K562 (cell line): ENCODE results near the gene ATG7. TPM values are rescaled to one million over a fixed set of nuclear protein-coding genes. Genes with fewer than 3 reads are reported as not detected.
A peak's percentile ranks its signal among the peaks of the same experiment; 100 is the strongest.

Source experiments
- ATAC-seq: fragments of 200-7000 bp; cut with Tn5 transposase; 3 replicates; pipeline ENCODE4 v1.9.1; 2020; ENCODE audit warnings: moderate library complexity
- BruUV-seq: library from RNA; stranded (reverse); fragments of 400-500 nt; replicated peaks from 2 replicates; lab custom pipeline; 2021; lab: Mats Ljungman, UMichigan
- CTCF ChIA-PET: fragments of 300-600 bp; formaldehyde crosslinking; extraction: SDS; loops from one replicate; lab custom pipeline; 2021; ENCODE audit warnings: low intra/inter-chr PET ratio; lab: Yijun Ruan, JAX
- POLR2A ChIA-PET: fragments of 300-600, 350-650 bp; sonication (Branson Sonifier 250); formaldehyde crosslinking; extraction: SDS; loops from one replicate; lab custom pipeline; 2021; ENCODE audit warnings: antibody characterized with exemption, inconsistent platforms; lab: Yijun Ruan, JAX
- DNase-seq, 4 experiments: peaks; one replicate each; pipeline versions ENCODE4 v3.0.0 to v3.0.0-alpha.2; 2011 to 2018; ENCODE audit warnings: low spot score in 3 of 4, mixed read lengths in 3 of 4; ENCODE audit errors: extremely low read depth in 1 of 4
- FAIRE-seq: peaks from 2 replicates; lab custom pipeline; 2011; peaks lifted over from hg19 to GRCh38; lab: Jason Lieb, UNC
- H2AFZ ChIP-seq: 2 replicates; pipeline ENCODE4 v1.6.0; 2011; ENCODE audit warnings: low read depth, low read length, control low read depth, inconsistent platforms
- H3K27ac ChIP-seq: fragments of 200-600 bp; 3 replicates; pipeline ENCODE4 v1.8.0; 2011; ENCODE audit warnings: low read depth, mild to moderate bottlenecking, control low read depth, inconsistent platforms, low read length, moderate library complexity, mixed read lengths; ENCODE audit errors: extremely low read depth
- H3K27me3 ChIP-seq, 2 experiments: fragments of 300-600 bp in 1 of 2; 2 replicates in 1 of 2; 3 replicates in 1 of 2; pipeline versions ENCODE4 v1.6.0 to v1.8.0; 2011; ENCODE audit warnings: inconsistent platforms in 2 of 2, low read length in 2 of 2, mild to moderate bottlenecking in 1 of 2, mixed read lengths in 1 of 2, moderate library complexity in 1 of 2; ENCODE audit not compliant: control insufficient read depth in 2 of 2, insufficient read depth in 2 of 2
- H3K36me3 ChIP-seq: fragments of 300-600 bp; 3 replicates; pipeline ENCODE4 v1.8.0; 2011; ENCODE audit warnings: mild to moderate bottlenecking, low read length, inconsistent platforms; ENCODE audit not compliant: control insufficient read depth, insufficient read depth
- H3K4me1 ChIP-seq, 2 experiments: fragments of 200-600 bp in 1 of 2; replicated peaks in 1 of 2; 2 replicates in 1 of 2; 3 replicates in 1 of 2; pipeline versions ENCODE4 v1.5.1 to v1.8.0; 2011; ENCODE audit warnings: inconsistent platforms in 2 of 2, low read length in 2 of 2, mild to moderate bottlenecking in 1 of 2, mixed read lengths in 1 of 2, moderate library complexity in 1 of 2; ENCODE audit not compliant: control insufficient read depth in 2 of 2, insufficient read depth in 2 of 2
- H3K4me2 ChIP-seq: 2 replicates; pipeline ENCODE4 v1.6.1; 2011; ENCODE audit warnings: low read length, control low read depth, inconsistent platforms, mixed read lengths; ENCODE audit not compliant: insufficient read depth
- H3K4me3 ChIP-seq: fragments of 200-600 bp; sonication (generic), shearing (Covaris generic); 2 replicates; pipeline ENCODE4 v1.5.1; 2016; ENCODE audit warnings: control low read depth, inconsistent platforms
- H3K79me2 ChIP-seq: fragments of 200-600 bp; 3 replicates; pipeline ENCODE4 v1.8.0; 2011; ENCODE audit warnings: low read length, inconsistent platforms; ENCODE audit not compliant: control insufficient read depth, insufficient read depth
- H3K9ac ChIP-seq, 2 experiments: 2 replicates each; pipeline versions ENCODE4 v1.6.0 to v1.6.1; 2011; ENCODE audit warnings: low read depth in 2 of 2, low read length in 2 of 2, control low read depth in 1 of 2, inconsistent platforms in 1 of 2, mild to moderate bottlenecking in 1 of 2, mixed read lengths in 1 of 2; ENCODE audit not compliant: insufficient read depth in 1 of 2
- H3K9me1 ChIP-seq: one replicate; pipeline ENCODE4 v1.6.0; 2011; ENCODE audit warnings: inconsistent platforms, mild to moderate bottlenecking, low read length, moderate library complexity; ENCODE audit not compliant: control insufficient read depth, insufficient read depth
- H3K9me3 ChIP-seq: replicated peaks from 2 replicates; pipeline ENCODE4 v1.5.1; 2011; ENCODE audit warnings: low read depth, low read length, inconsistent platforms; ENCODE audit not compliant: control insufficient read depth, insufficient read depth
- H4K20me1 ChIP-seq: replicated peaks from 2 replicates; pipeline ENCODE4 v1.6.1; 2011; ENCODE audit warnings: low read length, inconsistent platforms, mixed read lengths; ENCODE audit not compliant: control insufficient read depth, insufficient read depth
- C11orf30 ChIP-seq: fragments of 450-650 bp; IDR thresholded peaks from 2 replicates; pipeline ENCODE4 v1.6.1; 2016; ENCODE audit warnings: low read depth, mild to moderate bottlenecking
- FOSL1 ChIP-seq: fragments of 200-800 bp; sonication (Bioruptor generic); conservative IDR thresholded peaks from 2 replicates; pipeline ENCODE4 v1.6.1; 2016; ENCODE audit warnings: missing genetic modification characterization, missing compliant biosample characterization
- NCOA4 ChIP-seq: fragments of 450-650 bp; IDR thresholded peaks from 2 replicates; pipeline ENCODE4 v1.6.1; 2018; ENCODE audit warnings: mild to moderate bottlenecking; ENCODE audit not compliant: partially characterized antibody
- SMAD3 ChIP-seq: fragments of 450-650 bp; formaldehyde crosslinking; conservative IDR thresholded peaks from 2 replicates; pipeline ENCODE4 v1.4.0; 2020; ENCODE audit warnings: mild to moderate bottlenecking
- ZNF316 ChIP-seq: fragments of 450-650 bp; IDR thresholded peaks from 2 replicates; pipeline ENCODE4 v1.6.1; 2016
- ZNF75A ChIP-seq: fragments of 450-650 bp; formaldehyde crosslinking; IDR thresholded peaks from 2 replicates; pipeline ENCODE4 v1.4.0; 2020; ENCODE audit warnings: mild to moderate bottlenecking
- WGBS: fragments of 100-300 bp; shearing (Covaris generic); methylation state at CpG from one replicate; pipeline ENCODE4 v1.1.6; 2016; ENCODE audit warnings: low coverage, mixed read lengths; ENCODE audit not compliant: insufficient coverage; ENCODE audit errors: missing lambda C conversion rate; 5-methylcytosine and 5-hydroxymethylcytosine counted together
- in situ Hi-C: fragments of 300-500 bp; cut with MboI; formaldehyde crosslinking; loops from 4 replicates; pipeline ENCODE4 v1.15.0; 2018; ENCODE audit warnings: inconsistent platforms, mixed read lengths
- intact Hi-C: fragments of 100-400 bp; cut with micrococcal nuclease; formaldehyde crosslinking; loops from 2 replicates; pipeline ENCODE4 v1.14.2; 2022
- polyA plus RNA-seq, 8 experiments: library from polyadenylated mRNA; depleted of rRNA in 4 of 8; stranded (reverse) in 5 of 8; unstranded in 3 of 8; fragments of >200 nt; fragmentation: Nextera tagmentation in 2 of 8; fragmentation: Illumina TruSeq in 1 of 8; extraction: Ambion mirVana in 2 of 8; extraction: Trizol in 1 of 8; gene quantifications; 2 replicates each; pipeline versions ENCODE4 v1.2.1 to v1.2.3, GENCODE V29; 2011 to 2014; ENCODE audit warnings: inconsistent platforms in 1 of 8, missing spikeins in 1 of 8
- total RNA-seq, 7 experiments: library from RNA; depleted of rRNA in 6 of 7; stranded (reverse); fragments of >200 nt in 6 of 7; fragmentation: Illumina TruSeq in 2 of 7; extraction: Trizol in 2 of 7; gene quantifications; 2 replicates each; pipeline versions ENCODE4 v1.2.1 to v1.2.3, GENCODE V29; 2011 to 2021; ENCODE audit warnings: low replicate concordance in 1 of 7
- TF ChIP-seq, protein P1 (sequence below): sonication (generic); IDR thresholded peaks from 2 replicates; pipeline ENCODE4 v1.6.1; 2016
- TF ChIP-seq, protein P2 (sequence below): sonication (generic); formaldehyde crosslinking; IDR thresholded peaks from 2 replicates; pipeline ENCODE4 v1.8.1; 2023; ENCODE audit warnings: mild to moderate bottlenecking, missing genetic modification reagents
- TF ChIP-seq, protein P3 (sequence below): fragments of 250-450 bp; sonication (Bioruptor Pico); IDR thresholded peaks from 2 replicates; pipeline ENCODE4 v1.9.0; 2021; ENCODE audit warnings: mild to moderate bottlenecking, inconsistent platforms

Gene ATG7
- total and polyA plus RNA-seq, 9 of the 15 experiments (the other 6 are each of a cell fraction or from before 2014, with no cell fraction given): 18.3 to 45.3 (median 33.6) TPM

DNA sequence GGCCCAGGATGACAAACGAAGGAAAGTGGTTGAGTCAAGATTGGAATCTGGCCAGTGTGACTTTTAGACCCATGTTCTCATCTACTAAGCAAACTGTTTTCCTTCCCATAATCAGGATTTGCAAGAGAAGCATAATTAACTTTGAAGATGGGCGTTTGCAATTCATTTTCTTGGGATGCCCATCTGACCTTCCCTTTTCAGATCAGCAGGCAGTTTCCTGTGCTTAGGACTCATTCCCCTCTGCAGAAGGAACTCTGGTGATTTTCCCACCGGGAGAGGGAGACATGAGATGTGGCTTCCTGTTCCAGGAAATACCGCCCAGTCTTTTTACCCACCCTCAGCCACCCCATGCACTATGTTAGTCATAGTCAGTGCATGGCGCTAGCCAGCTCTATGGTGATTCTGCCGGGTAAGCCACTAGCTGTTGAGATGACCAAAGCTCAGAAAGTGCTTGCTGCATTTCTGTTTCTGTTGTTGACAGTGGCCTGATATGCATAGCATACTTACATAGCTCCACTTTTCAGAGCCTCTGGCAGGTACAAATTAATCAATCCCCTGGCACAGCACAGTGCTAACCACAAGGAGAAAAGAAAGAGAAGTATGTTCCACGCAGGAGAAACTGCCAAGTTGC lies 242.1 kb downstream of the ATG7 start:
- intact Hi-C loops: no loop called here
- peaks cover 9 to 10% of the 10 kb centered on the region in 2 experiments for H3K4me1 ChIP-seq
- H3K79me2 ChIP-seq: no peaks in the 10 kb centered on the region
- WGBS: 22% methylated on average over 7 of the region's 7 CpGs
- FAIRE-seq: no peak
- H2AFZ ChIP-seq: no peak overlapping the region
- TF ChIP-seq ZNF316 (peak; percentile 47; the same call in 1 of the 2 replicates), NCOA4 (no peak), FOSL1 (tag) (peak; percentile 58), C11orf30 (0 out of 2 replicates have a peak, but pooled peaks have one; percentile 28), ZNF75A (CRISPR knock-in tag) (peak; percentile 82), SMAD3 (CRISPR knock-in tag) (0 out of 2 replicates have a peak, but pooled peaks have one; percentile 25)
- TF ChIP-seq, protein P1, sequence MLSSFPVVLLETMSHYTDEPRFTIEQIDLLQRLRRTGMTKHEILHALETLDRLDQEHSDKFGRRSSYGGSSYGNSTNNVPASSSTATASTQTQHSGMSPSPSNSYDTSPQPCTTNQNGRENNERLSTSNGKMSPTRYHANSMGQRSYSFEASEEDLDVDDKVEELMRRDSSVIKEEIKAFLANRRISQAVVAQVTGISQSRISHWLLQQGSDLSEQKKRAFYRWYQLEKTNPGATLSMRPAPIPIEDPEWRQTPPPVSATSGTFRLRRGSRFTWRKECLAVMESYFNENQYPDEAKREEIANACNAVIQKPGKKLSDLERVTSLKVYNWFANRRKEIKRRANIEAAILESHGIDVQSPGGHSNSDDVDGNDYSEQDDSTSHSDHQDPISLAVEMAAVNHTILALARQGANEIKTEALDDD: peak; percentile 60; the same call in 1 of the 2 replicates
- TF ChIP-seq, protein P2, sequence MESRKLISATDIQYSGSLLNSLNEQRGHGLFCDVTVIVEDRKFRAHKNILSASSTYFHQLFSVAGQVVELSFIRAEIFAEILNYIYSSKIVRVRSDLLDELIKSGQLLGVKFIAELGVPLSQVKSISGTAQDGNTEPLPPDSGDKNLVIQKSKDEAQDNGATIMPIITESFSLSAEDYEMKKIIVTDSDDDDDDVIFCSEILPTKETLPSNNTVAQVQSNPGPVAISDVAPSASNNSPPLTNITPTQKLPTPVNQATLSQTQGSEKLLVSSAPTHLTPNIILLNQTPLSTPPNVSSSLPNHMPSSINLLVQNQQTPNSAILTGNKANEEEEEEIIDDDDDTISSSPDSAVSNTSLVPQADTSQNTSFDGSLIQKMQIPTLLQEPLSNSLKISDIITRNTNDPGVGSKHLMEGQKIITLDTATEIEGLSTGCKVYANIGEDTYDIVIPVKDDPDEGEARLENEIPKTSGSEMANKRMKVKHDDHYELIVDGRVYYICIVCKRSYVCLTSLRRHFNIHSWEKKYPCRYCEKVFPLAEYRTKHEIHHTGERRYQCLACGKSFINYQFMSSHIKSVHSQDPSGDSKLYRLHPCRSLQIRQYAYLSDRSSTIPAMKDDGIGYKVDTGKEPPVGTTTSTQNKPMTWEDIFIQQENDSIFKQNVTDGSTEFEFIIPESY (CRISPR knock-in tag): peak; percentile 80
- TF ChIP-seq, protein P3, sequence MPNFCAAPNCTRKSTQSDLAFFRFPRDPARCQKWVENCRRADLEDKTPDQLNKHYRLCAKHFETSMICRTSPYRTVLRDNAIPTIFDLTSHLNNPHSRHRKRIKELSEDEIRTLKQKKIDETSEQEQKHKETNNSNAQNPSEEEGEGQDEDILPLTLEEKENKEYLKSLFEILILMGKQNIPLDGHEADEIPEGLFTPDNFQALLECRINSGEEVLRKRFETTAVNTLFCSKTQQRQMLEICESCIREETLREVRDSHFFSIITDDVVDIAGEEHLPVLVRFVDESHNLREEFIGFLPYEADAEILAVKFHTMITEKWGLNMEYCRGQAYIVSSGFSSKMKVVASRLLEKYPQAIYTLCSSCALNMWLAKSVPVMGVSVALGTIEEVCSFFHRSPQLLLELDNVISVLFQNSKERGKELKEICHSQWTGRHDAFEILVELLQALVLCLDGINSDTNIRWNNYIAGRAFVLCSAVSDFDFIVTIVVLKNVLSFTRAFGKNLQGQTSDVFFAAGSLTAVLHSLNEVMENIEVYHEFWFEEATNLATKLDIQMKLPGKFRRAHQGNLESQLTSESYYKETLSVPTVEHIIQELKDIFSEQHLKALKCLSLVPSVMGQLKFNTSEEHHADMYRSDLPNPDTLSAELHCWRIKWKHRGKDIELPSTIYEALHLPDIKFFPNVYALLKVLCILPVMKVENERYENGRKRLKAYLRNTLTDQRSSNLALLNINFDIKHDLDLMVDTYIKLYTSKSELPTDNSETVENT: no peak
- TF ChIP-seq, all 486 proteins: peak for 7
- BruUV-seq: no TSS peak
- H3K27me3 ChIP-seq: no peaks in the 10 kb centered on the region
- H3K9ac ChIP-seq: no peak overlapping the region
- no peaks in the 10 kb centered on the region for H3K9me3 ChIP-seq
- no peak overlapping the region for H3K4me2 ChIP-seq
- DNase-seq (no peak), ATAC-seq (peak; percentile 53; the same call in 1 of the 3 replicates)
- CTCF ChIA-PET: no interaction called here
- POLR2A ChIA-PET: interaction anchor here (0.7 to 1.1 kb wide), 2 partner anchors 23 to 66 kb away, joined by 3 read pairs; no protein-coding TSS in a partner anchor
- in situ Hi-C loops: no loop called here
- no peaks in the 10 kb centered on the region for H3K9me1 ChIP-seq
- H3K4me3 ChIP-seq: no peak overlapping the region
- no peaks in the 10 kb centered on the region for H3K36me3 ChIP-seq
- no peak overlapping the region for H3K27ac ChIP-seq
- no peaks in the 10 kb centered on the region for H4K20me1 ChIP-seq
